Peyer's patch (tissue), 4 donors: ENCODE measurements around the gene ARL5A. TPM values are rescaled to one million over a fixed set of nuclear protein-coding genes. Genes with fewer than 3 reads are reported as not detected.
"Not testable (repeated sequence)": the region's sequence is repeated elsewhere in the genome, so short reads cannot be mapped to it uniquely, and the experiment has no call there.

Source experiments
- DNase-seq, 3 donors: peaks; one replicate each; pipeline ENCODE4 v3.0.0-alpha.2; 2017 to 2019
- H3K27ac ChIP-seq, 4 donors: fragments of 200-600 bp; sonication (generic); one replicate each; pipeline ENCODE4 v1.5.1; 2016 to 2019
- H3K27me3 ChIP-seq, 2 donors: fragments of 200-600 bp; sonication (generic); one replicate each; pipeline ENCODE4 v1.5.1; 2019
- H3K36me3 ChIP-seq, 3 donors: fragments of 200-600 bp; sonication (generic); one replicate each; pipeline ENCODE4 v1.5.1; 2016 to 2019
- H3K4me1 ChIP-seq, 4 donors: fragments of 200-600 bp; sonication (generic); one replicate each; pipeline ENCODE4 v1.5.1; 2016 to 2019
- H3K4me3 ChIP-seq, 4 donors: fragments of 200-600 bp; sonication (generic); 1 replicate in 3 of 4; 2 replicates in 1 of 4; pipeline ENCODE4 v1.5.1; 2016 to 2019; ENCODE audit warnings: mild to moderate bottlenecking in 1 of 4
- H3K9me3 ChIP-seq, 4 donors: fragments of 200-600 bp; sonication (generic); one replicate each; pipeline ENCODE4 v1.5.1; 2016 to 2019; ENCODE audit warnings: mild to moderate bottlenecking in 1 of 4
- POLR2A ChIP-seq, 2 donors: fragments of 450-650 bp; IDR thresholded peaks; one replicate each; pipeline ENCODE4 v1.5.1; 2017; ENCODE audit warnings: antibody characterized with exemption in 2 of 2, mild to moderate bottlenecking in 2 of 2, moderate library complexity in 2 of 2
- total RNA-seq, 4 donors: library from RNA; depleted of rRNA; stranded (reverse); fragments of >200 nt; gene quantifications; one replicate each; pipeline ENCODE4 v1.1.0, GENCODE V29; 2016
- TF ChIP-seq, protein P1 (sequence below), 6 experiments: fragments of 450-650 bp in 4 of 6; fragments of 200-600 bp in 2 of 6; sonication (generic) in 1 of 6; IDR thresholded peaks; one replicate each; pipeline ENCODE4 v1.5.1; 2017 to 2019; ENCODE audit warnings: antibody characterized with exemption in 6 of 6, mild to moderate bottlenecking in 3 of 6, moderate library complexity in 1 of 6

ARL5A gene
- total RNA-seq, 4 donors from 2014 or later = 34.7 to 85.5 (median 56.5) TPM

DNA sequence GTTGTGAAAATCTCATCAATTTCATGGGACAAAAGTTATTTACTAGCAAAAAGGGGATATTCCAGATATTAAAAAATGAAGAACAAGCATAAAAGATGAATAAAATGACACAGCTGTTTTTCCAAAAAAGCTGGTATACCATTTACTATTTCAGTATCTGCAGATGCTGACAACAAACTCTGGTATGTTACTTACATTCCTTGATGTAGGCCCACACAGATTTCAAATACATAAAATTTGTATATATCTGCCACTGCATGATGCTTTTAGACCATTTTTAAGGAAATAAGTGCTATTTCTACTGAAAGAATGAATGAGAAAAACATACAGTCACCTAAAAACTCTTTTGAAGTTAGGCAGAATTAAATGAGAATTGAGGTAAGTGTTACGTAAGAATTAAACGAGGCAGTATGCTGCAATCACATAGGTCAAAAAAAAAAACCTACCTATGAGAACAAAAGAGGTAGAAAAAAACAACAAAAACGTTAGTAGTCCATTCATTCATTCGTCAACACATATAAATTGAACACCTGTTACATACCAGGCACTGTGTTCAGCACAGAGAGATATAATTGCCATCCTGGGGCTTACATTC lies 32.5 kb downstream of the ARL5A start:
- H3K4me3 ChIP-seq = no peak overlapping the region
- H3K27ac ChIP-seq = no peak overlapping the region
- DNase-seq = no peak
- H3K27me3 ChIP-seq = no peaks in the 10 kb centered on the region
- peaks cover 0 to 14% (median 0%) of the 10 kb centered on the region in 3 donors for H3K36me3 ChIP-seq
- H3K4me1 ChIP-seq = no peaks in the 10 kb centered on the region
- no peak for TF ChIP-seq POLR2A (IDR thresholded peaks at IDR 0.05)
- TF ChIP-seq, protein P1, sequence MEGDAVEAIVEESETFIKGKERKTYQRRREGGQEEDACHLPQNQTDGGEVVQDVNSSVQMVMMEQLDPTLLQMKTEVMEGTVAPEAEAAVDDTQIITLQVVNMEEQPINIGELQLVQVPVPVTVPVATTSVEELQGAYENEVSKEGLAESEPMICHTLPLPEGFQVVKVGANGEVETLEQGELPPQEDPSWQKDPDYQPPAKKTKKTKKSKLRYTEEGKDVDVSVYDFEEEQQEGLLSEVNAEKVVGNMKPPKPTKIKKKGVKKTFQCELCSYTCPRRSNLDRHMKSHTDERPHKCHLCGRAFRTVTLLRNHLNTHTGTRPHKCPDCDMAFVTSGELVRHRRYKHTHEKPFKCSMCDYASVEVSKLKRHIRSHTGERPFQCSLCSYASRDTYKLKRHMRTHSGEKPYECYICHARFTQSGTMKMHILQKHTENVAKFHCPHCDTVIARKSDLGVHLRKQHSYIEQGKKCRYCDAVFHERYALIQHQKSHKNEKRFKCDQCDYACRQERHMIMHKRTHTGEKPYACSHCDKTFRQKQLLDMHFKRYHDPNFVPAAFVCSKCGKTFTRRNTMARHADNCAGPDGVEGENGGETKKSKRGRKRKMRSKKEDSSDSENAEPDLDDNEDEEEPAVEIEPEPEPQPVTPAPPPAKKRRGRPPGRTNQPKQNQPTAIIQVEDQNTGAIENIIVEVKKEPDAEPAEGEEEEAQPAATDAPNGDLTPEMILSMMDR (IDR thresholded peaks at IDR 0.05) = no peak
- no peaks in the 10 kb centered on the region for H3K9me3 ChIP-seq

GRCh38 chr2:151794422-151794821 lies 33.8 kb downstream of the ARL5A start:
- H3K9me3 ChIP-seq, DNase-seq, H3K36me3 ChIP-seq: not testable (repeated sequence)

GRCh38 chr2:151793123-151793522 lies 35.1 kb downstream of the ARL5A start:
- no peak for DNase-seq
- H3K4me3 ChIP-seq = no peak overlapping the region
- no peaks in the 10 kb centered on the region for H3K4me1 ChIP-seq
- H3K36me3 ChIP-seq = peaks cover 0 to 7% (median 0%) of the 10 kb centered on the region in 3 donors
- H3K27ac ChIP-seq = no peak overlapping the region
- no peaks in the 10 kb centered on the region for H3K9me3 ChIP-seq
- no peaks in the 10 kb centered on the region for H3K27me3 ChIP-seq
- TF ChIP-seq, protein P1 (IDR thresholded peaks at IDR 0.05) = no peak
- TF ChIP-seq POLR2A (IDR thresholded peaks at IDR 0.05) = no peak

More at GRCh38 chr2:151794422-151794821, 33.8 kb downstream of the ARL5A start:
- not testable (repeated sequence) for H3K27ac ChIP-seq, H3K27me3 ChIP-seq, H3K4me3 ChIP-seq, H3K4me1 ChIP-seq

DNA sequence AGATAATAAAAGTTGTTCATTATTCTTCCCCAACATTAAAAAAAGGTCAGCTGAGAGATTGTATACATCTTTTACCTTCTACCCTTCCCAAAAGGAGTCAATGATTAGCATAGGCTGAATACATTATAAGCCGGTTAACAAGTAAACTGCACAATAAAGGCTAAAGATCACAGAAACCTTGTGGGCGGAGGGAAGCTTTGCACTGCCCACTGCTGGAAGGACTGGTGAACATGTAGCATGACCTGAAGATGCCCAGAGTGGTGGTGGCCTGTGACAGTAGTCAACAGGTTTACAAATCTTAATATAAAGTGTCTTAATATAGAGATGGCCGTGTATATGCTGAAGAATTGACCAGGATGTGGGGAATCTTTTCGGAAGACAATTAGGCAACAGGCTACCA lies 35.6 kb downstream of the ARL5A start:
- no peak overlapping the region for H3K27ac ChIP-seq
- no peaks in the 10 kb centered on the region for H3K27me3 ChIP-seq
- H3K4me3 ChIP-seq = no peak overlapping the region
- no peak for DNase-seq
- no peaks in the 10 kb centered on the region for H3K9me3 ChIP-seq
- H3K36me3 ChIP-seq = peaks cover 0 to 7% (median 0%) of the 10 kb centered on the region in 3 donors
- no peaks in the 10 kb centered on the region for H3K4me1 ChIP-seq
- TF ChIP-seq, protein P1 (IDR thresholded peaks at IDR 0.05) = no peak
- TF ChIP-seq POLR2A (IDR thresholded peaks at IDR 0.05) = no peak

GRCh38 chr2:151791545-151791944 lies 36.7 kb downstream of the ARL5A start:
- Histone ChIP-seq H3K4me1 (no peaks in the 10 kb centered on the region), H3K27me3 (no peaks in the 10 kb centered on the region), H3K4me3 (no peak overlapping the region), H3K9me3 (no peaks in the 10 kb centered on the region), H3K36me3 (peaks cover 0 to 7% (median 0%) of the 10 kb centered on the region in 3 donors), H3K27ac (no peak overlapping the region)
- no peak for DNase-seq
- TF ChIP-seq, protein P1 (IDR thresholded peaks at IDR 0.05) = no peak
- TF ChIP-seq POLR2A (IDR thresholded peaks at IDR 0.05) = no peak

- no peak overlapping the region for H3K27ac ChIP-seq
Observed at GRCh38 chr2:151790689-151791088, 37.5 kb downstream of the ARL5A start.

More at GRCh38 chr2:151790689-151791088, 37.5 kb downstream of the ARL5A start:
- Histone ChIP-seq H3K27me3 (no peaks in the 10 kb centered on the region), H3K36me3 (peaks cover 0 to 7% (median 0%) of the 10 kb centered on the region in 3 donors), H3K4me3 (no peak overlapping the region), H3K4me1 (no peaks in the 10 kb centered on the region), H3K9me3 (no peaks in the 10 kb centered on the region)
- DNase-seq = no peak
- TF ChIP-seq, protein P1 (IDR thresholded peaks at IDR 0.05) = no peak
- no peak for TF ChIP-seq POLR2A (IDR thresholded peaks at IDR 0.05)
